ENCODE measurements around the gene NUCKS1.

- TF ChIP-seq POLR2AphosphoS5 (IDR thresholded peaks at IDR 0.05; ENCODE audit: low read depth, low read length) (no peak), POLR2A (IDR thresholded peaks at IDR 0.05; ENCODE audit: low read depth, low read length) (no peak)
Observed at GRCh38 chr1:205668951-205669340, 81.0 kb downstream of the NUCKS1 start.

Measured in GM12892 (cell line).